NB4 (cell line): Measurements from ENCODE around the gene FCMR.

ENCODE experiments used
- POLR2A ChIP-seq: IDR thresholded peaks from 2 replicates; pipeline ENCODE4 v1.6.1; 2011; ENCODE audit warnings: mild to moderate bottlenecking; ENCODE audit not compliant: insufficient read length; ENCODE audit errors: extremely low read depth
- TF ChIP-seq, protein P1 (sequence below): IDR thresholded peaks from one replicate; pipeline ENCODE4 v1.5.1; 2012; ENCODE audit warnings: low read depth, low read length

DNA sequence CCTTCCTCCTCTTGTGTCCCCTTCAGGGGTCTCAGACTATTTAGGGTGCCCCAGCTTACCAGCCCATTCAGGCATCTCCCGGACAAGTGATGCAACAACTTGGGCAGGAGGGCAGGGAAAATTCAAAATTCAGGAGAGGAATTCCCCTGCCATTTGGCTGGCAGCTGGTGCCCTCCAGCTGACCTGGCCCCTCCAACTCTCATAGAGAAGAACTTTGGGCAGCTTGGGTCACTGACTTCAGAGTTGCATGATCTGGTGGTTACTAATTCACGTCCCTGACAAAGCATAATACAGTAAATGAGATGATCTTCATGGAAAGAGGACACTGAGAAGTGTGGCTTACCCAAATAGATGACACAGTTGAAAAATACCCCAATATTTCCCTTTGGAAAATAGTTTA, 48.7 kb upstream of the FCMR start, which contains the start of gene FCAMR:
- TF ChIP-seq, protein P1, sequence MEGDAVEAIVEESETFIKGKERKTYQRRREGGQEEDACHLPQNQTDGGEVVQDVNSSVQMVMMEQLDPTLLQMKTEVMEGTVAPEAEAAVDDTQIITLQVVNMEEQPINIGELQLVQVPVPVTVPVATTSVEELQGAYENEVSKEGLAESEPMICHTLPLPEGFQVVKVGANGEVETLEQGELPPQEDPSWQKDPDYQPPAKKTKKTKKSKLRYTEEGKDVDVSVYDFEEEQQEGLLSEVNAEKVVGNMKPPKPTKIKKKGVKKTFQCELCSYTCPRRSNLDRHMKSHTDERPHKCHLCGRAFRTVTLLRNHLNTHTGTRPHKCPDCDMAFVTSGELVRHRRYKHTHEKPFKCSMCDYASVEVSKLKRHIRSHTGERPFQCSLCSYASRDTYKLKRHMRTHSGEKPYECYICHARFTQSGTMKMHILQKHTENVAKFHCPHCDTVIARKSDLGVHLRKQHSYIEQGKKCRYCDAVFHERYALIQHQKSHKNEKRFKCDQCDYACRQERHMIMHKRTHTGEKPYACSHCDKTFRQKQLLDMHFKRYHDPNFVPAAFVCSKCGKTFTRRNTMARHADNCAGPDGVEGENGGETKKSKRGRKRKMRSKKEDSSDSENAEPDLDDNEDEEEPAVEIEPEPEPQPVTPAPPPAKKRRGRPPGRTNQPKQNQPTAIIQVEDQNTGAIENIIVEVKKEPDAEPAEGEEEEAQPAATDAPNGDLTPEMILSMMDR, result no peak
- no peak for TF ChIP-seq POLR2A
